Measurements from ENCODE around the gene TTC34. TPM values are rescaled to one million over a fixed set of nuclear protein-coding genes. Genes with fewer than 3 reads are reported as not detected.

Gene TTC34
- 1 to 10 TPM in 1 of 2 experiments, under 1 TPM in 1; 0.97 to 1.0 TPM for total RNA-seq

DNA sequence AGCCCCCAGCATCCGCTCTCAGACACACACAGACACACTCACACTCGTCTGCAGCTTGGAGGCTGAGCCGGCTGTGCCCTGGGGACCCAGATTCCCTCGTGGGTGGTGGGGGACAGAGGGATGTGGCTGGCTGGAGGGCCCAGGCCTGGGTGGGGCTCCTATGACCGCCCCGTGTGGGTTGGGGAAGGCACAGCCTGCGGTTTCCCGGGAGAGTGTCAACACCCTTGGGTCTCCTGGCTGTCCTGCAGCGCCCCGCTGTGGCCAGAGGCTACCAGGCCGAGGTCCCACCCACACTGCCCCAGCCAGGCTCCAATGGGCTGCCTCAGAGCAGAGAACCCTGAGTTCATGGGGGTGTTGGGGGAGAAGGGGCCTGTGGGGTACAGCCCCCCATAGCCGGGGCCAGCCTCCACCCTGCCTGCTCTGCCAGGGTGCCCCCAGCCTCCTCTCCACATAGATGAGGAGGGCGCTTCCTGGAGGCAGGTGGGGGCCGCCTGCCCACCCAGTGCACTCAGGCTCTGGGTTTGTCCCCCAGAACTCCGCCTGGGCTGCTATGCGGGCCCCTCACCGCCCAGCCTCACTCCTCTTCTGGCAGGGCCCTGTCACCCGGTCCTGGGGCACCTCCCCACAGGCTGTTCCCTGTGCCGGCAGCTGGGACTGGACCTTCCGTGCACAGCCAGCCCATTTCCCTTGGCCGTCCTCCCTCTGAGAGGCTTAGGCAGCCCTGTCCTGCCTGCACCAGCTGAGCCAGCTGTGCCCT, at the start of gene TTC34:
TTC34 (minus strand) TSS at position 159 of the 757 bp plus-strand sequence. CDS start 866 bp downstream, outside the sequence.
- Mint-ChIP-seq H3K4me3 (no peak within 1 kb of the TSS), H3K9me3 (no peaks in the 10 kb centered on the region), H3K36me3 (no peaks in the 10 kb centered on the region), H3K27ac (no peak within 1 kb of the TSS), H3K4me1 (ENCODE audit: low read depth) (no peaks in the 10 kb centered on the region), H3K27me3 (peaks cover 8% of the 10 kb centered on the region)
- DNase-seq: peak; percentile 62
- ChIA-PET POLR2A (no interaction called here), CTCF (no interaction called here)
- intact Hi-C loops (cut with micrococcal nuclease): no loop called here

GRCh38 chr1:2850502-2850901, 49.0 kb upstream of the TTC34 start:
- POLR2A ChIA-PET: no interaction called here
- H3K27me3 Mint-ChIP-seq: peaks cover 9% of the 10 kb centered on the region
- no peak for DNase-seq
- no peak overlapping the region for H3K27ac Mint-ChIP-seq
- peaks cover 6% of the 10 kb centered on the region for H3K4me1 Mint-ChIP-seq (ENCODE audit: low read depth)
- H3K36me3 Mint-ChIP-seq: no peaks in the 10 kb centered on the region
- no peaks in the 10 kb centered on the region for H3K9me3 Mint-ChIP-seq
- H3K4me3 Mint-ChIP-seq: no peak overlapping the region
- CTCF ChIA-PET: no interaction called here
- intact Hi-C loops (cut with micrococcal nuclease): no loop called here

GRCh38 chr1:2848006-2848670, 46.6 kb upstream of the TTC34 start:
- no peak for DNase-seq
- no peaks in the 10 kb centered on the region for H3K36me3 Mint-ChIP-seq
- H3K9me3 Mint-ChIP-seq: no peaks in the 10 kb centered on the region
- CTCF ChIA-PET: no interaction called here
- H3K27ac Mint-ChIP-seq: no peak overlapping the region
- peaks cover 6% of the 10 kb centered on the region for H3K4me1 Mint-ChIP-seq (ENCODE audit: low read depth)
- POLR2A ChIA-PET: no interaction called here
- intact Hi-C loops (cut with micrococcal nuclease): no loop called here
- H3K4me3 Mint-ChIP-seq: no peak overlapping the region
- H3K27me3 Mint-ChIP-seq: peaks cover 11% of the 10 kb centered on the region

DNA sequence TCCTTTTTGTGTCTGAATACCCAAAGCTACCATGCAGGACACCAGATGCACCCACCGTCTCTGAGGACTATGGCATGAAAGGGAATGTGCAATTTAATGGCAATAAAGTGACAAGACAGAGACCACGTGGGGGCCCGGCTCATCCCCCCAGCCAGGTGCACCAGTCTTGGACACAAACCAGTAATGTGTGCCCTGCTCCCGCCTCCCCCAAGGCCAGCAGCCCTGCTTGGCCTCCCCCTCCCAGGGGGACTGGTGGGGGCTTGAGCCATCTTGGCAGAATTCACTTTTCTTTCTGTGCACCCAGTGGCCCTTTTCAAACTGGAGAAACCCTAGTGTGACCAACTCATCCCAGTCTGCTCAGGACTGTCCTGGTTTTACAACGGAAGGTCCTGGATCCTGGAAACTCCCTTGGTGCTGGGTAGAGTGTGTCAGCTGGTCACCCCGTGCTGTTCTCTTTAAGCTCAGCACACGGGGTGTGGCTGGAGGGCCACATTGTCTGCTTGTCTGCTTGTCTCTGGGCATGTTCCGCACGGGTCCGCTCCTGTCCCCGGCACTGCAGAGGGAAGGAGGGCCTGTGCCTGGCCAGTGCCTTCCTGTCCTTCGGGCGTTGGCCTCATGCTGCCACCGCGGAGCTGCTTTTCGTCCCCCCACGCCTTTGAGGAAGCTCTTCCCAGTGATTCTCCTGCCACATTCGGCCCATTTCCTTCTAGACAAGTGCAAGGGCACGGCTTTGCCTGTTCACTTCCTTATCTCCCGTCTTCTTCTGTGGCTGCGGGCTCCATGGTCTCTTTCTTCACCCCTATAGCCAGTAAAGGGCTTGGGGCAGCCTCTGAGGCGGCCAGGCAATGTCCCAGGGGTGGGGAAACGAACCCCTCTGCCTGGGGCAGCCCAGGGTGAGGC, 45.8 kb upstream of the TTC34 start:
- peaks cover 6% of the 10 kb centered on the region for H3K4me1 Mint-ChIP-seq (ENCODE audit: low read depth)
- no peak overlapping the region for H3K4me3 Mint-ChIP-seq
- POLR2A ChIA-PET: no interaction called here
- intact Hi-C loops (cut with micrococcal nuclease): no loop called here
- H3K27me3 Mint-ChIP-seq: peaks cover 11% of the 10 kb centered on the region
- DNase-seq: no peak
- H3K36me3 Mint-ChIP-seq: no peaks in the 10 kb centered on the region
- CTCF ChIA-PET: no interaction called here
- no peak overlapping the region for H3K27ac Mint-ChIP-seq
- H3K9me3 Mint-ChIP-seq: no peaks in the 10 kb centered on the region

- DNase-seq: no peak
- Mint-ChIP-seq H3K4me1 (ENCODE audit: low read depth) (peaks cover 11% of the 10 kb centered on the region), H3K27ac (no peak overlapping the region), H3K27me3 (peaks cover 11% of the 10 kb centered on the region), H3K9me3 (no peaks in the 10 kb centered on the region), H3K36me3 (no peaks in the 10 kb centered on the region), H3K4me3 (no peak overlapping the region)
- ChIA-PET POLR2A (no interaction called here), CTCF (no interaction called here)
- intact Hi-C loops (cut with micrococcal nuclease): no loop called here
These were observed 44.4 kb upstream of the TTC34 start for GRCh38 chr1:2845869-2846268.

GRCh38 chr1:2840036-2840809, 38.7 kb upstream of the TTC34 start:
- H3K36me3 Mint-ChIP-seq: no peaks in the 10 kb centered on the region
- DNase-seq: peak; percentile 80
- intact Hi-C loops (cut with micrococcal nuclease): no loop called here
- peaks cover under 1% of the 10 kb centered on the region for H3K27me3 Mint-ChIP-seq
- no peaks in the 10 kb centered on the region for H3K9me3 Mint-ChIP-seq
- peaks cover 19% of the 10 kb centered on the region for H3K4me1 Mint-ChIP-seq (ENCODE audit: low read depth)
- POLR2A ChIA-PET: no interaction called here
- peak overlapping the region; percentile 77 for H3K27ac Mint-ChIP-seq
- peak overlapping the region; percentile 64 for H3K4me3 Mint-ChIP-seq
- CTCF ChIA-PET: interaction anchor here (1.1 kb wide), 2 partner anchors 9 to 19 kb away, joined by 3 to 5 read pairs; no protein-coding TSS in a partner anchor

DNA sequence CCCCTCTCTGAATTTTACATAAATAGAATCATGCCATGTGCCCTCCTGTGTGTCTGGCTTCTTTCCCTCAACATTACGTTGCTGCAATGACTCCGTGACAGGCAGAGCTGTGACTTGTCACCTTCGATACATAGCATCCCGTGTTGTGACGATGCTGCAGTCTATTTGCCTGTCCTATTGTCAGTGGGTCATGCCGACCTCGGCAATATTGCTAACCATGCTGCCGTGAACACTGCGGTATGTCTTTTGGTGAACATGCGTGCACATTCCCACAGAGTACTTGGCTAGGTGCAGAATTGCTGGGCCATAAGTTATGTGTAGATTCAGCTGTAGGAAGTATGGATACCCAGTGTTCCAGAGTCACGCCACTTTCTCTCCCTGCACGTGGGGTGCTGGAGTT, 36.3 kb upstream of the TTC34 start:
- Mint-ChIP-seq H3K27ac (no peak overlapping the region), H3K27me3 (no peaks in the 10 kb centered on the region), H3K4me1 (ENCODE audit: low read depth) (peaks cover 19% of the 10 kb centered on the region), H3K36me3 (no peaks in the 10 kb centered on the region), H3K4me3 (no peak overlapping the region), H3K9me3 (no peaks in the 10 kb centered on the region)
- CTCF ChIA-PET: no interaction called here
- intact Hi-C loops (cut with micrococcal nuclease): no loop called here
- DNase-seq: no peak
- POLR2A ChIA-PET: no interaction called here

DNA sequence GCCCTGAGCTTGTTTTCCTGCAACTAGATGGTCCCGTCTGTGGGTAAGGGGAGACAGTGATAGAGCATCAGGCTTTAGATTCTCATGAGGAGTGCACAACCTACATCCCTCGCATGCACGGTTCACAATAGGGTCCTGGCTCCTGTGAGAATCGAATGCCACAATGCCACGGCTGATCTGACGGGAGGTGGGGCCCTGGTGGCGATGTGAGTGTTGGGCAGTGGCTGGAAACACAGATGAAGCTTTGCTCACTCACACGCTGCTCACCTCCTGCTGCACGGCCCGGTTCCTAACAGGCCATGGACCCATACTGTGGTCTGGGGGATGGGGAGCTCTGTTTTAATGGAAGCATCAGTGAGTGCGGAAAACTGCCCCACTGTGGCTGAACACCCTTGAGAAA, 35.8 kb upstream of the TTC34 start:
- Mint-ChIP-seq H3K36me3 (no peaks in the 10 kb centered on the region), H3K4me1 (ENCODE audit: low read depth) (peaks cover 19% of the 10 kb centered on the region), H3K4me3 (no peak overlapping the region), H3K27me3 (no peaks in the 10 kb centered on the region), H3K27ac (no peak overlapping the region), H3K9me3 (no peaks in the 10 kb centered on the region)
- intact Hi-C loops (cut with micrococcal nuclease): no loop called here
- ChIA-PET CTCF (interaction anchor here (0.8 kb wide), 1 partner anchor 16 kb away, joined by 3 read pairs; no protein-coding TSS in a partner anchor), POLR2A (no interaction called here)
- DNase-seq: no peak

GRCh38 chr1:2836333-2836970, 35.0 kb upstream of the TTC34 start:
- H3K4me3 Mint-ChIP-seq: no peak overlapping the region
- no peaks in the 10 kb centered on the region for H3K36me3 Mint-ChIP-seq
- POLR2A ChIA-PET: no interaction called here
- H3K4me1 Mint-ChIP-seq (ENCODE audit: low read depth): peaks cover 19% of the 10 kb centered on the region
- no peak for DNase-seq
- H3K27ac Mint-ChIP-seq: no peak overlapping the region
- CTCF ChIA-PET: interaction anchor here (0.8 kb wide), 1 partner anchor 15 kb away, joined by 3 read pairs; no protein-coding TSS in a partner anchor
- H3K9me3 Mint-ChIP-seq: no peaks in the 10 kb centered on the region
- no peaks in the 10 kb centered on the region for H3K27me3 Mint-ChIP-seq
- intact Hi-C loops (cut with micrococcal nuclease): no loop called here

- H3K4me1 Mint-ChIP-seq (ENCODE audit: low read depth): peaks cover 12% of the 10 kb centered on the region
- no peak overlapping the region for H3K27ac Mint-ChIP-seq
- ChIA-PET POLR2A (no interaction called here), CTCF (no interaction called here)
- H3K27me3 Mint-ChIP-seq: no peaks in the 10 kb centered on the region
- no peaks in the 10 kb centered on the region for H3K36me3 Mint-ChIP-seq
- no peaks in the 10 kb centered on the region for H3K9me3 Mint-ChIP-seq
- intact Hi-C loops (cut with micrococcal nuclease): no loop called here
- no peak overlapping the region for H3K4me3 Mint-ChIP-seq
- DNase-seq: no peak
These were observed 34.2 kb upstream of the TTC34 start for GRCh38 chr1:2835650-2836159.

DNA sequence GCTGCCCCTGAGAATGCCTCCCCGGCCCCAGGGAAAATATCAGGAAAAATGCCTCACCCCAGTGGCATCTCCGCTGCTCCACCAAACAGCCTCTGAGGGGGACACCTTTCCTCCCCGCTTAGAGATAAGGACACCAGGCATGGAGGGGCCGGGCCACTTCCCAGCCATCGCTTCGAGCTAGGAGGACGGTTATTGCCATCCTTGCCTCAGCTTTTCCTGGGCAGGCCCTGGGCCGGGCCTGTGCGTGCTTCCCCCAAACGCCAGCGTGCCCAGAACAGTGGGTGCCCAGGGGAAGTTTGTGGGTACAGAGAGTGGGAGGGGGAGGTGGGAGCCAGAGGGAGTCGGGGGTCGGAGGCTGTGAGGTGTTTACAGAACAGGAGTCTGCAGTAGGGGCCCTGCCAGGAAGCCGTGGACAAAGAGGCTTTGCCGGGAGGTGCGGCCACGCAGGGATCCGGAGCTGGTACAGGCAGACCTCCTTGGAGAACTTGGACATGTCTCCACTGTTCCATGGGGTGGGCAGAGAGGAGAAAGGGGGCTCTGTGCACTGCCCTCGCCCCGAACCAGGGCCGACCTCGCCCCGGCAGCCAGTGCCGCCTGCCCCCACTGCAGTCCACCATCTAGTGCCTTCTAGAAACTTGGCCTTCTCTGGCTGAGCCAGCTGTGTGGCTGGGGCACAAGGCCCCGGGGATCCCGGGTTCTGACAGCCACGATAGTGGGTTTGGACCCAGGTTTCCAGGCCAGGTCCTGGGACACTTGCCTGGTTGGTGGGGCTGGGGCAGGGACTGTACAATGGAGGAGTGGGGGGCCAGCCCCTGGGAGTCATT, 33.5 kb upstream of the TTC34 start:
- Mint-ChIP-seq H3K27ac (no peak overlapping the region), H3K27me3 (no peaks in the 10 kb centered on the region), H3K4me3 (no peak overlapping the region), H3K36me3 (no peaks in the 10 kb centered on the region), H3K9me3 (no peaks in the 10 kb centered on the region), H3K4me1 (ENCODE audit: low read depth) (peaks cover 5% of the 10 kb centered on the region)
- intact Hi-C loops (cut with micrococcal nuclease): no loop called here
- POLR2A ChIA-PET: no interaction called here
- DNase-seq: no peak
- CTCF ChIA-PET: no interaction called here

All from activated CD4-positive, alpha-beta memory T cell treated with anti-CD3 and anti-CD28 coated beads for 36 hours (primary cell).